CD4-positive, alpha-beta T cell treated with Interferon alpha-2 for 1 hour (primary cell): ENCODE results near the gene HPS5.
"Not testable (repeated sequence)": the region's sequence is repeated elsewhere in the genome, so short reads cannot be mapped to it uniquely, and the experiment has no call there.

Experiments used
- DNase-seq, 2 donors: peaks; one replicate each; pipeline ENCODE4 v3.0.0-alpha.2; 2020 to 2022

Gene HPS5

DNA sequence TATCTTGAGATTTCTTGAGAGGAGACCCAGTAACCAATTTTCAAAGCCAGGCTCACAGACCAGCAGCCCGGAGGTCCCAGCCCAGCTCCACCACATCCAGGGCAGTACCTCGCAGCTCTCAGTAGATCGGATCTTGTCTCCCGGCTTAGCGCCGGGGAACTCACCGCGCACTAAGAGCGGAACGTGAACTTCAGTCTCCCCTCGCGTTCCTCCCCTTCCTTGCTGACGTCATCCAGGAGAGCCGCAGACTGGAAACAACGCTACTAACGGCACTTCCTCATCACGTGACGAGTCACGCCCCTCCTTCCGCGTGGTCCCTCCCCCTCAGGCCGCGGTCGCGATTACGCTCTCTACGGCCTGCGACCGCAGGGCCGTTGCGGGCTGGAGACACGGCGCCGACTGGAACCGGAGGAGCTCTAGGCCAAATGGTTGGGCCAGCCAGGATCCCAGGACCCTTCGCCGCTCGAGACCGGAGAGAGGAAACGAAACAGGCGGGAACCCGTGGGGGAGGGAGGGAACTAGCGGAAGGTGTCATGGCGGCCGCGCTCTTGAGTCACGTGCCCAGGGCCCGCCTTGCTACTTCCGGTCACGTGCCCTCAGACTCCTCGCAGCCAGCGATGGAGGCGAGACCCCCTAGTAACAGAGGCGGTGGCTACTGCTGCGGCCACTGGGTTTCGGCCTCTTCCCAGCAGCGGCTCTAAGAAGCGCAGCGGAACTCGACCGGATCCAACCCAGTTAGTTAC lies at the start of gene HPS5, which contains the start of gene GTF2H1:
Gene HPS5 (minus strand): TSS at position 172 of the 743 bp plus-strand sequence. CDS start 4,282 bp downstream, outside the sequence.
Gene GTF2H1 (plus strand): TSS at position 599 of the 743 bp plus-strand sequence. CDS start 10,508 bp downstream, outside the sequence.
- peak; percentile 97 to 98 for DNase-seq

- DNase-seq = no peak
Observed at GRCh38 chr11:18371279-18371678, 49.3 kb upstream of the HPS5 start.

DNA sequence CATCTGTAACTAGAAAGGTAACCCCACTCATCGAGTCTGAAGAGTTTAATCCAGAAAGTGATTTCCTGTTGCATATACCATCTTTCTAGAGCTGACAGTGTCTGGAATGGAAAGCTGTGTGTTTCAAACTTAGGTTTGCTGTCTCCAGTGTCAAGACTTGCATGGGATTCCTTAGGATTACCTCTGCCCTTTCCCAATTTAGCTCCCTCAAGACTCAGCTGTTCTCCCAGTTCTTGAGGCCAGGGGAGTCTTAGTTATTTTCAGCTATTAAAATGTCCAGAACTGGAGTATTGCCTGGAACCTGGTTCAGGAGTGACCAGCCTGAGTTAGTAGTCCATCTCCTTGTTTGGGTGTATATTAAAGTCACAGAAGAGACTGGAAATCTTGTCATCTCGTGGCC lies 47.5 kb upstream of the HPS5 start:
- DNase-seq = no peak

DNA sequence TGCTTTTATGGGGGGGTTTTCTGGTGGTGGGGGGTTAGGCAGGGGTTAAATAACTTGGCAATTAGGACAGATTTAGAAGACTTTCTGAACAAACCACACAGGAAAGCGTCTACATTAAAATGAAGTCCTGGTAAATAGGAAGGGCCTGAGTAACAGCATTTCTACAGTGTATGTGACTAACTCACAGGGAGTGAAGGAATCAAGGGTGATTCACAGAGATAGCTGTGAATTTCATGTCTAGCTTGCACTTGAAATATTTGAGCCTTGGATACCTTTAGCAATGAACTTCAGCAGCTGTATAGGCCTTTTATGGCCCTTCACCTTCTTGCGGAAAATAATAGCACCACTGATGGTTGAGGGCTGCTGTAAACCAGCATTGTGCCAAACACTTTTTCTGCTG lies 46.3 kb upstream of the HPS5 start:
- no peak for DNase-seq

DNA sequence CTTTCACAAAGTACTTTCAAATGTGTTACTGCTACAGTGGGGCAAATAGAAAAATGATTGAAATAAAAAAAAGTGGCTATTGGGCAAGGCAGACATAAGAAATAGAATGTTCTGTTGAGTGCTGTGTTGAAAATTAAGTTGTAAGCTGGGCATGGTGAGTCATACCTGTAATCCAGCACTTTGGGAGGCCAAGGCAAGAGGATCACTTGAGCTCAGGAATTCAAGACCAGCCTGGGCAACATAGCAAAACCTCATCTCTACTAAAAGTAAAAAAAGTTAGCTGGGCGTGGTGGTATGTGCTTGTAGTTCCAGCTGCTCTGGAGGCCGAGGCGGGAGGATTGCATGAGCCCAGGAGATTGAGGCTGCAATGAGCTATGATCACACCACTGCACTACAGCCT lies 45.5 kb upstream of the HPS5 start:
- no peak for DNase-seq

- DNase-seq = no peak
Observed at GRCh38 chr11:18366286-18366685, 44.3 kb upstream of the HPS5 start.

DNA sequence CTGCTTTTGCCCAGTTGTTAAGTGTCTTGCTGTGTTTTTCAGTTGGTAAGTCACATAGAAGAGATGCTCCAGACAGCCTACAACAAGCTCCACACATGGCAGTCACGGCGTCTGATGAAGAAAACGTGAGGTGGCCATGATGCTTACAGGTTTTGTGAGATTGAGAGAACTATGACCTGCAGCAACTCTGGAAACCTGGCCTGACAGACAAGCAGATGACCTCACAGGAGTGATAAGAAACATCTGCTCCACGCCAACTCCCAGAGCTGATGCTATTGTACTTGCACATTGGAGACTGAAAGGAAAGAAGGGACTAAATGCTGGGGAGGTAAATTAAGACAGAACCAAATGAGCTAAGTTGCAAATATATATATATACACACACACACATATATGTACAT lies 43.8 kb upstream of the HPS5 start:
- DNase-seq = no peak

GRCh38 chr11:18364495-18365073 lies 42.6 kb upstream of the HPS5 start:
- no peak for DNase-seq

GRCh38 chr11:18361154-18361553 lies 39.2 kb upstream of the HPS5 start:
- no peak for DNase-seq

GRCh38 chr11:18358646-18359045 lies 36.7 kb upstream of the HPS5 start:
- no peak for DNase-seq

DNA sequence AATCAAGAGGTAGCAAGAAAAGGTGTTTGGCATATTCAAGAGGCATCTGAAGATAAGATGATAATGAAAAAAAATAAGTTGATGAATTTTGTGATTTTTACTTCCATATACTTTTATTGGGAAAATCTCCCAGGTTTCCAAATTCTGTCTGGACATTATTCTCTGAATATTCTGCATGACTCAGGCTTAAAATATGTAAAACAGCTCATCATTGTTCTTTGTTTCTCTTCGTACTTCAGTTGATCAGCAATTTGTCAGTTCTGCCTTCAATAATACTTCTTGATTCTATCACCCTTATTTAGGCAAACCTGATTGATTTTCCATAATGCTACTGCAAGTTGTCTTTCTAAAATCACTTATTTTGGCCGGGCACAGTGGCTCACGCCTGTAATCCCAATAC lies 30.6 kb upstream of the HPS5 start:
- DNase-seq = no peak

DNA sequence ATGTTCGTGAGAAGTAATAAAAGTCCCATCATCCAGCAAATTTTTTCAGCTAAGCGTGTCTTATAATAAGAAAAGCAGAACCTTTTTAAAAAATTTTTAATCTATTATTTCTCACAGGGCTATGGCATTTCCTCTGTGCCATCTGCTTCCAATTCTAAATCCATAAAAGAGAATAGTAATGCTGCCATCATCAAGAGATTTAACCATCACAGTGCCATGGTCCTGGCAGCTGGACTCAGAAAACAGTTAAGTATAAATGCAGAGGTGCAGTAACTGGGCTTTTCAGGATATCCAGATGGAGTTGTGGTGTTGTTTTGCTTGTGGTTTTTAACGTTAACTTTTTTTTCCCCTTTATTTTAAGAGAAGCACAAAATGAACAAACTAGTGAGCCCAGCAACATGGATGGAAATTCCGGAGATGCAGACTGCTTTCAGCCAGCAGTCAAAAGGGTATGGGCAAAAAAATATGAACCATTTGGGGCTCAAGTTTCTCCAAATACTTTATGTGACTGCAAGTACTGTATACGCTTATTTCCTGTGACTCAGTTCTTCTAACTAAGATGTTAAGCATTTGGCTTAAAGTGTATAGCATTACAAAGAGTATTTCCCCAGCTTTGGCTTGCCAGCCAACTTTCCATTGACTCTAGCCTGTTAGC lies 25.7 kb upstream of the HPS5 start:
- no peak for DNase-seq

DNA sequence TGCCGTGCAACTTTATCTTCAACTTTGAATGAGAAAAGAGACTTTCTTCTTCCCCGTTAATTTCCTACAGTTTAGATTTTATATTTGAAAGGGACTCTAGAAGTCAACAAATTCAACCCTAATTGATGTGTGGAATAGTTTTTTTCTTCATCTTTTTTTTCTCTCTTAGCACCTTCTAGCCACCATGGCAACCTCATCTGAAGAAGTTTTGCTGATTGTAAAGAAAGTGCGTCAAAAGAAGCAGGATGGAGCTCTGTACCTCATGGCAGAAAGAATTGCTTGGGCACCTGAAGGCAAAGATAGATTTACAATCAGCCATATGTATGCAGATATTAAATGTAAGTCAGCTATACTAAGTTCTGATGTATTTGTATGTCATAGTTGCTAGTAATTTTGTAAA lies 11.0 kb upstream of the HPS5 start:
- peak in 1 of 2 donors; percentile 59 for DNase-seq

DNA sequence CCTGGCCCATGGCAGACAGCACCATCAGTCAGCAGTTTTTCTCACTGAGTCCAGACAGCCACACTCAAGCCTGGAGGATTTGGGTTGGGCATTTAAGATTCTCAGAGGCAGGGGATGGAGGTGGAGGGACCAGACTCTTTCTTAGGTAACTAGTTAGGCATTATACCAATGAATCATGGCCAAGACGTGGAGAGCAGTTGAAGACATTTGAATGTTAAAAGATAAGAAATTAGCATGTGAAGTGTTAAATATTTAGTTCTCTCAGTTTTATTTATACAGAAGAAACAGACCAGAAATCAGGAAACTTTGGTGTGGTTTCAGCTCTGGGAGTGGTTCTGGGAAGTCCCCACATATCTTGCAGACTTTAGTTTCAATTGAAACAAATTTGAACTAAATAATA lies 10.4 kb upstream of the HPS5 start:
- DNase-seq = peak in 1 of 2 donors; percentile 71

- DNase-seq = peak in 1 of 2 donors; percentile 28
Observed at GRCh38 chr11:18330921-18331320, 9.0 kb upstream of the HPS5 start.

GRCh38 chr11:18329196-18329870 lies 7.4 kb upstream of the HPS5 start:
- no peak for DNase-seq

DNA sequence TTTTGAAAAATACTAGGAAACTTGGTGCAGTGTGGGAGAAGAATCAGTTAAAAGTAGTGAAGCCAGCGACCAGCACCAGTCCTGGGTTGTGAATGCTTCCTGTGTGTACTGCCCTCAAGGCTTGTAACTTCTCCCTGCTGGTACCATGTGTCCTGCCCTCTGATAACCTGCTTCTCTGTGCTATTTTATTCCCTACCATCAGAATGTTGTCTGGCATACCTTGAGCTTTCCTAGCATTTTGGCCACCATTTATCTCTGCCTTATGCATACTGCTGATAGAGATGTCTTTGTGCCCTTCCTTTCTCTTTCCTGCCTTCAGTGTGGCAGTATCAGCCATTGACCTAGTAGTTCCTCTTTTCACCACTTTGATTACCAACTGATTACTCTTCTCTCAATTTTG lies 2.4 kb upstream of the HPS5 start:
- DNase-seq = no peak

DNA sequence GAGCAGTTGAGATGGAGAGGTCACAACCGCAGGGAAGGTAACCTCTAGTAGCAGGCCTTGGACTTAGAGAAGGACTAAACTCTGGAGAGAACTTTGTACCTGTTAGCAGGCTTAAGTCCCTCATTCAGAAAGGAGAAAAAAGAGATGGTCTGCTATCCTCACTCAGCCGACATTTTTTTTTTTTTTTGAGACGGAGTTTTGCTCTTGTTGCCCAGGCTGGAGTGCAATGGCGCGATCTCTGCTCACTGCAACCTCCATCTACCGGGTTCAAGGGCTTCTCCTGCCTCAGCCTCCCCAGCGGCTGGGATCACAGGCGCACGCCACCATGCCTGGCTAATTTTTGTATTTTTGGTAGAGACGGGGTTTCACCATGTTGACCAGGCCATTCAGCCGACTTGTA lies 1.9 kb upstream of the HPS5 start:
- DNase-seq = not testable (repeated sequence)

DNA sequence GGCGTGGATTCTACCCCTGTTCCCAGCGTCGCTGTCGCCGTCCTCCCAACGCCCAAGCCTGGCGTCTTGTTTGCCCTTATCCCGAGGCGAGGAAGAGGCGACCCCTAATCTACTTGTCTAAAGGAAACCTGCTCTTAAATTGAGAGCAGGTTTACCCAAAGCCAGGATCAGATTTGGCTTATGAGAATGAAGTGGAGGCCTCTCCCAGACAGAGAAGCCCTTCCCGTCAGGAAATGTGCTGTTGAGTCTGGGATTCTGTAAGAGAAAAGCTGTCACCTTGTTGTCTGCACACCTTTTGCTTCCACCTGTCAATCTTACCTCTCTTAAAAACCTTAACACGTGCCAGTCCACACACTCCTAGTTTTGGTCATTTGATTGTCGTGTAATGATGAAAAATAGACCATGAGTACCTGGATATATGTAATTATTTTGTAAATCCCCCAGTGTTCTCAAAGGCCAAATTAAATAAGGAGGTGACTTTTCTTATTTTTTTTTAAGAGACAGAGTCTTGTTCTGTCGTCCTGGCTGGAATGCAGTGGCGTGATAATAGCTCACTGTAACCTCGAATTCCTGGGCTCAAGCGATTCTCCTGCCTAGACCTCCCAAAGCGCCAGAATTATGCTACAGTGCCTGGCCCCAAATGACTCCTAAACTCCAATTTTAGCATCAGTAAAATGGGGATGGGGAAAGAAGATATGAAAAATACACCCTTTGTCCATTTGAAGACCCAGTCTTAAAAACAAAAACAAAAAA lies 1.1 kb upstream of the HPS5 start:
- no peak for DNase-seq

DNA sequence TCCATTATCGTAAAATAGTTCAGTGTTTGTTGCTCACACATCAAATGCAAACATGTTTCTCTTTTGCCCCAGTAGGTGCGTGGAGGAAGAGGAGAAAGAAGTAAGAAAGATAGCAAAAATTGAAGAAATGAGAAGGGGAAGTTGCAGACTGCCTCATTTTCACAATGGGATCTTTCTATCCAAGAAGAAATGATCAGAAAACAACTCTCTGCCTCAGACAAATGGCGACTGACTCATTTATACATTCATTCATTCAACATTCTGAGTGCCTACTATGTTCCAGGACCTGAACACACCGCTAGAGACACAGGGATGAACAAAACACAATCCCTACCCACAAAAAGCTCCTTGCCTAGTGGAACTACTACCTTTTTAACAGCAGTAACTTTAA lies 367 bp downstream of the HPS5 start:
- no peak for DNase-seq

- no peak for DNase-seq
Observed at GRCh38 chr11:18320617-18321016, 1.3 kb downstream of the HPS5 start.

DNA sequence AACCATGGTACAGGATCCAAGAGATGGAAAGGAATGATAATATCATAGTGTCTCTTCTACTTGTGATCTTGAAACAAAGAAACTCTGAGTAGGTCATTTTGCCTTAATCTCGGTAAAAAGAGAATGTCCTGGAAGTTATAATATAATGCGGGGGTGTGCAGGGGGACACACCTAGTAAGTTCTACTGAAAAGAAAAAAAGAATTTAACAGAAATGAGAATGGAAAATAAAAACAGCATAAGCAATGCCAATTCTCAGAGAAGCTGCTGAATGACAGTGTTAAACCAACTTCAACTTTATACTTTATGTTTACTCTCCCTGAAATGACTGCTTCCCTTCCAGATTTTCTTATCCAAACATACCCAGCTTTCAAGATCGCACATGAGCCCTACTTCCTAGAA lies 2.0 kb downstream of the HPS5 start:
- no peak for DNase-seq

DNA sequence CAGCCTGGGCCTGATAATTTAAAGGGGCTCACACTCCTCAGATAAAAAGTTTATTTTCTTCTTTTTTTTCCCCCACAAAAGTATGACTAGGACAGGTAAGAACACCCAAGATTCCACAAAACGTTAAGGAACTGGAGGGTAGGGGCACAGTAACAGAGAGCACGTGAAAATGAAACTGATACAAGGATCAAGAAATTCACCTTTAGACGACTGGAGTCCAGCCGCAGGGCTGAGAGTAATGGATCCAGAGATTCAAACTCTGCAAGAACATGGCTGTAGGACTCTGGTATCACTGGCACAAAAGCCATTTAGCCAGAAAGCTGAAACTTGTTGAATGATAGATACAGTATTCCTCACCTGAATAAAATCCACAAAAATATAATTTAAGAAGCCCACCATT lies 4.4 kb downstream of the HPS5 start:
- no peak for DNase-seq
